Ishikawa (cell line): ENCODE measurements around the gene NEK11.

Experiments used
- CEBPB ChIP-seq: IDR thresholded peaks from 2 replicates; pipeline ENCODE4 v1.6.1; 2012
- CREB1 ChIP-seq: IDR thresholded peaks from 2 replicates; pipeline ENCODE4 v1.6.1; 2012; ENCODE audit warnings: low read depth
- EGR1 ChIP-seq: IDR thresholded peaks from 2 replicates; pipeline ENCODE4 v1.6.1; 2012
- EP300 ChIP-seq: IDR thresholded peaks from 2 replicates; pipeline ENCODE4 v1.6.1; 2012; ENCODE audit warnings: borderline replicate concordance
- FOXM1 ChIP-seq: IDR thresholded peaks from 2 replicates; pipeline ENCODE4 v1.6.1; 2012; ENCODE audit warnings: low read depth, borderline replicate concordance
- MAX ChIP-seq: IDR thresholded peaks from 2 replicates; pipeline ENCODE4 v1.6.1; 2012
- NFIC ChIP-seq: IDR thresholded peaks from 2 replicates; pipeline ENCODE4 v1.6.1; 2012
- RAD21 ChIP-seq: IDR thresholded peaks from 2 replicates; pipeline ENCODE4 v1.6.1; 2012; ENCODE audit warnings: low read depth
- REST ChIP-seq: IDR thresholded peaks from 2 replicates; pipeline ENCODE4 v1.6.1; 2012; ENCODE audit warnings: low read depth, mild to moderate bottlenecking
- TAF1 ChIP-seq: IDR thresholded peaks from 2 replicates; pipeline ENCODE4 v1.6.1; 2012; ENCODE audit warnings: low read depth, mild to moderate bottlenecking
- TCF12 ChIP-seq: IDR thresholded peaks from 2 replicates; pipeline ENCODE4 v1.6.1; 2012; ENCODE audit warnings: low read depth
- TEAD4 ChIP-seq: IDR thresholded peaks from 2 replicates; pipeline ENCODE4 v1.6.1; 2012
- USF1 ChIP-seq: IDR thresholded peaks from 2 replicates; pipeline ENCODE4 v1.6.1; 2012
- YY1 ChIP-seq: IDR thresholded peaks from 2 replicates; pipeline ENCODE4 v1.6.1; 2012; ENCODE audit warnings: low read depth
- ZBTB7A ChIP-seq: IDR thresholded peaks from 2 replicates; pipeline ENCODE4 v1.6.1; 2012; ENCODE audit warnings: low read depth

NEK11 gene

GRCh38 chr3:130991126-130991525, 35.6 kb upstream of the NEK11 start:
- no peak for TF ChIP-seq FOXM1
- TF ChIP-seq CEBPB = no peak

- TF ChIP-seq CREB1 (no peak), FOXM1 (no peak), EGR1 (no peak), TEAD4 (no peak)
Observed at GRCh38 chr3:130992344-130992743, 34.3 kb upstream of the NEK11 start.

GRCh38 chr3:130997289-130997688, 29.4 kb upstream of the NEK11 start:
- TF ChIP-seq TCF12 (no peak), TEAD4 (no peak), USF1 (no peak), ZBTB7A (no peak), REST (no peak), TAF1 (no peak), YY1 (no peak), EP300 (no peak), CEBPB (no peak), FOXM1 (no peak)

GRCh38 chr3:131001071-131001470, 25.6 kb upstream of the NEK11 start:
- TF ChIP-seq USF1 = no peak
- TF ChIP-seq YY1 = no peak
- no peak for TF ChIP-seq RAD21
- TF ChIP-seq MAX = no peak
- TF ChIP-seq TCF12 = no peak
- TF ChIP-seq CREB1 = no peak
- TF ChIP-seq NFIC = no peak
- no peak for TF ChIP-seq CEBPB
- no peak for TF ChIP-seq FOXM1
- no peak for TF ChIP-seq EGR1
- no peak for TF ChIP-seq TAF1
- no peak for TF ChIP-seq EP300
- no peak for TF ChIP-seq ZBTB7A
- no peak for TF ChIP-seq REST
- no peak for TF ChIP-seq TEAD4

GRCh38 chr3:131004603-131005002, 22.1 kb upstream of the NEK11 start:
- TF ChIP-seq EGR1 (no peak), USF1 (no peak), REST (no peak), TCF12 (no peak), TEAD4 (no peak), CREB1 (no peak), TAF1 (no peak)
